BJ (cell line): Measurements from ENCODE around the gene GRIA2. TPM values are rescaled to one million over a fixed set of nuclear protein-coding genes. Genes with fewer than 3 reads are reported as not detected.

ENCODE experiments used
- CTCF ChIA-PET: fragments of 350-600 bp; formaldehyde crosslinking; extraction: SDS; loops from one replicate; lab custom pipeline; 2021; ENCODE audit warnings: antibody characterized with exemption, inconsistent platforms; lab: Yijun Ruan, JAX
- POLR2A ChIA-PET: fragments of 300-600 bp; sonication (Branson Sonifier 250); formaldehyde crosslinking; extraction: SDS; loops from one replicate; lab custom pipeline; 2021; ENCODE audit warnings: antibody characterized with exemption; lab: Charles Lee
- DNase-seq: peaks from one replicate; pipeline ENCODE4 v3.0.0-alpha.2; 2011; ENCODE audit warnings: low read depth
- H3K27me3 ChIP-seq: 2 replicates; pipeline ENCODE4 v1.6.0; 2011; ENCODE audit warnings: low read length; ENCODE audit not compliant: control insufficient read depth, insufficient read depth
- H3K36me3 ChIP-seq: 2 replicates; pipeline ENCODE4 v1.5.1; 2011; ENCODE audit warnings: low read length; ENCODE audit not compliant: control insufficient read depth, insufficient read depth
- H3K4me3 ChIP-seq: 2 replicates; pipeline ENCODE4 v1.5.1; 2011; ENCODE audit warnings: low read depth, mild to moderate bottlenecking, control low read depth, low read length
- CTCF ChIP-seq: IDR thresholded peaks from 2 replicates; pipeline ENCODE4 v1.5.1; 2011; ENCODE audit warnings: low read depth, mild to moderate bottlenecking, control low read depth, inconsistent platforms, low read length, moderate library complexity; ENCODE audit not compliant: insufficient read depth
- polyA plus RNA-seq: library from polyadenylated mRNA; depleted of rRNA; stranded (reverse); fragments of >200 nt; gene quantifications from 2 replicates; pipeline ENCODE4 v1.2.3, GENCODE V29; 2011

GRIA2 gene
- polyA plus RNA-seq, 1 experiment: not detected

- ChIA-PET CTCF (no interaction called here), POLR2A (no interaction called here)
- Histone ChIP-seq H3K36me3 (no peaks in the 10 kb centered on the region), H3K27me3 (peaks cover 27% of the 10 kb centered on the region), H3K4me3 (peak overlapping the region; percentile 4)
- no peak for DNase-seq
- no peak for TF ChIP-seq CTCF
Observed at GRCh38 chr4:157221895-157222770, 1.6 kb downstream of the GRIA2 start.

GRCh38 chr4:157222771-157223160 lies 2.2 kb downstream of the GRIA2 start:
- CTCF ChIA-PET: interaction anchor here (0.8 kb wide), 1 partner anchor 18 kb away, joined by 3 read pairs; no protein-coding TSS in a partner anchor
- no peak for TF ChIP-seq CTCF
- POLR2A ChIA-PET: no interaction called here
- no peak overlapping the region; the same call in 1 of the 2 replicates for H3K4me3 ChIP-seq
- DNase-seq: no peak
- H3K36me3 ChIP-seq: no peaks in the 10 kb centered on the region
- H3K27me3 ChIP-seq: peaks cover 27% of the 10 kb centered on the region

GRCh38 chr4:157223456-157223855 lies 2.9 kb downstream of the GRIA2 start:
- Histone ChIP-seq H3K27me3 (peaks cover 27% of the 10 kb centered on the region), H3K4me3 (no peak overlapping the region), H3K36me3 (no peaks in the 10 kb centered on the region)
- ChIA-PET POLR2A (no interaction called here), CTCF (interaction anchor here (0.8 kb wide), 1 partner anchor 19 kb away, joined by 3 read pairs; no protein-coding TSS in a partner anchor)
- DNase-seq: no peak
- no peak for TF ChIP-seq CTCF

GRCh38 chr4:157225096-157225495 lies 4.6 kb downstream of the GRIA2 start:
- ChIA-PET POLR2A (no interaction called here), CTCF (no interaction called here)
- H3K4me3 ChIP-seq: no peak overlapping the region
- no peaks in the 10 kb centered on the region for H3K36me3 ChIP-seq
- DNase-seq: no peak
- peaks cover 17% of the 10 kb centered on the region for H3K27me3 ChIP-seq
- no peak for TF ChIP-seq CTCF

GRCh38 chr4:157226035-157226434 lies 5.5 kb downstream of the GRIA2 start:
- CTCF ChIA-PET: no interaction called here
- Histone ChIP-seq H3K27me3 (peaks cover 14% of the 10 kb centered on the region), H3K36me3 (no peaks in the 10 kb centered on the region), H3K4me3 (no peak overlapping the region)
- no peak for TF ChIP-seq CTCF
- no peak for DNase-seq
- POLR2A ChIA-PET: no interaction called here
